ENCODE results near the gene CWF19L2. TPM values are rescaled to one million over a fixed set of nuclear protein-coding genes. Genes with fewer than 3 reads are reported as not detected.
"Not testable (repeated sequence)": the region's sequence is repeated elsewhere in the genome, so short reads cannot be mapped to it uniquely, and the experiment has no call there.

The CWF19L2 gene
- polyA plus RNA-seq, 1 donor, result 9.4 TPM

DNA sequence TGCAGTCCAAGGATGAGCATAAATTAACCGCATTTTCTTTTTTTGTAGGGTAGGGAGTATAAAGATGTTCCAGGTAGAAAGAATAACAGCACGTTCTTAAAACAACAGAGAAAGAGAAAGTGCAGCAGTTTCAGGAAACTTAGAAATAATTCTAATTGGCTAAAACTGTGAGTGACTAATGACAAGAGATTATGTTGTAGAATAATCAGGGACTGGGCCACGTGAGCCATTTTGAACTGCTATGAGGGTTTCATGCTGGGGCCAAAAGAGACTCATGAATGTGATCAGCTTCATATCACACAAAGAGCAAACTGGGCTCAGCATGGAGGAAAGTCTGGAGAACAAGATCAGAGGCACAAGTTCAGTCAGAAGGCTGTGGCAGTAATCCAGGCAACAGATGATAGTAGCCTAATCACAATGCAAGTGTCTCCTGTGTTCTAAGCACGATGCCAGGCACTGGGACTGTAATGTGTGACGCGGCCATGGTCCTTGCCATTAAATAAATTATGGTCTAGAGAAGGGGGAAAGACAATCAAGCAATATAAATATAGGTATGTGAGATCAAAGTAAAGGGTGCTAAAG is 17.9 kb downstream of the CWF19L2 start:
- DNase-seq (ENCODE audit: low read depth), result no peak

DNA sequence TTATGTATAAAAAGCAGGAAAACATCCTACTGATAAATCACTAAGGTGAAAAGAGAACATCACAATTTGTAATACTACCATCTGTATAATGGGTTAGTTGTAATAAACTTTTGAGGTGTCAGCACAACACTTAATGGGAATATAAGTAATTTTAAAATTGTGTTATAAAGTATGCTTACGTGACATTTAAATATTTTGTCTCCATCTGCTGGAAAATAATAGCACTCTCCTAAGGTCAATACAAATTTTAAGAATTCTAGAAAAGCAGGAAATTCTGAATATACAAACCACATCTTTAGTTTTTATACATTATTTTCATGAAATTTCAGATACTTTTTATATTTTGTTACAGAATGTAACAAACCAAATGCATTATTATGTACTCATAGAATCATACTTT is 19.5 kb downstream of the CWF19L2 start:
- DNase-seq (ENCODE audit: low read depth), result no peak

DNA sequence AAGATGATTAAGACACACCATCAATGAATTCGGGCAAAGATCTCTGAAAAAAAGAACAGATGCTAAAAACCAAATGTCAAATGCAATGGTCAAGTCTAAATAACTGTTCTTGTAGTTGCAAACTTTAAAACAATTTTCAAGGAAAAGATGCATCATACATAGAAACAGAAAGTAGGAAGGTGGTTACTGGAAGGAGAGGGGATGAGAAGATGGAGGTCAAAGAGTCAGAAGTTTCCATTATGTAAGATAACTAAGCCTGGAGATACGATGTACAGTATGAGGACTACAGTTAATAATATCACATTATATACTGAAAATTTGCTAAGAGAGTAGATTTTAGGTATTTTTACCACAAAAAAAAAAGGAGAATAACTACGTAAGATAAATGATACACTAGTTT is 27.1 kb downstream of the CWF19L2 start:
- no peak for DNase-seq (ENCODE audit: low read depth)

DNA sequence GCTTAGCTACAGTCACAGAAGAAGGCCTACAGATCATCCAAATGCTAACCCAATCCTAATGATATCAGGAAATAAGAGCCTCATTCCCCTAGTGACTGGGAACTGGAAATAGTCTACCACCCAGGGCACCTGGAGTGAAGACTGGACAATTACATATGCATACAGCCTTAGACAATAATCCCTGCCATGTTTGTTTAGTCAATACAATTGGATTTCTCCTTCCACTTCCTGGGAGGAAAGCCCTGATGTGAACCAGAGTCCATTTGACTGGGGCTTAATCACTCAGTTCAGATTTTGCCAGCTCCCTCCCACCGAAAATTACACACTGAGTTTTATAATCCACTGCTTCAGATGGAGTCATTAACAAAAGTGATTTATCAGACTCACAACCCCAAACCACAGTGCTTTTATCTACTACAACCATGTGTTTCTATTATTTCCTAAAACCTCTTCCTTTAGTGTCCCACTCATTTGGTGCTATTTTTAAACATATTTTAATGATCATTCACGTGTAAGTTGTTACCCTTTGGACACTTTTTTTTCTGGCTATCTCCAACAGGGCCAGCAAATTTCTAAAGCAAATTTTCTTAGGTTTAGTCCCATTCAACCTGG is 29.9 kb downstream of the CWF19L2 start:
- DNase-seq (ENCODE audit: low read depth), result no peak

DNA sequence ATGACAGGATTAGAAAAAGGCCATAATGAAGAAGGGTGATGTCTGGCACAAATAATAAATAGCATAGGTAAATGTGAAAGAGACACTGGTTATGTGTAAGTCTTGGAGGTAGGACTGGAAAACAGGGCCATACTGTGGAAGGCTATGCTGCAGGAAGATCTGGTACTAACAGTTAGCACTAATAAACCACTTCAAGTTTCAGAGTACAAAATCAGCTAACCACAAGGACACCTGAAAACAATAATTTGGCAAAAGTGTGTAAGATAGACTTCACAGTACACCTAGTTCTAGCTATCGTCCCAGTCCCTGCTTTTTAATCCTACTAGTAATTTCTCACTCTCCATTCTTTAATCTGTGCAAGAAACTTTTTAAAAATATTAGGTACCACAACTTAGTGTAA is 44.3 kb downstream of the CWF19L2 start:
- DNase-seq (ENCODE audit: low read depth), result no peak

DNA sequence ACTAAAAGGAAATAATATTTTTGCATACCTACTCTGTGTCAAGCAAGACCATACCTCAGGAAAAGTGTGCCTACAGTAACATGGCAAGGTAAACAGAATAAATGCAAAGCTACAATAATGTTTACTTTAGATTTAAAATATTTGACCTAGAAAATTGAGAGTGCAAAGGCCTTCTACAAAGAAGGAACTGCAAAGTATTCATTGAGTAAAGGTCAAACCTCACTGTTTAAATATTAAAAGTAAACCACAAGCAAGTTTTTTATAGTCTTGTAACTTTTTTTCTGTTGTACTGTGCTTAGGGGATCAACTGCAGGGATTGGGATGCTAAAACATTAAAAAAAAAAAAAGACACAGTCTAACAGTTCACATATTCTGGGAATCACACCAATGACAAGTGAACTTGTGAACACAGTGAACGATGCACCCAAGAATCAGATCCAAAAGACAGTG is 48.8 kb downstream of the CWF19L2 start:
- DNase-seq (ENCODE audit: low read depth), result no peak

DNA sequence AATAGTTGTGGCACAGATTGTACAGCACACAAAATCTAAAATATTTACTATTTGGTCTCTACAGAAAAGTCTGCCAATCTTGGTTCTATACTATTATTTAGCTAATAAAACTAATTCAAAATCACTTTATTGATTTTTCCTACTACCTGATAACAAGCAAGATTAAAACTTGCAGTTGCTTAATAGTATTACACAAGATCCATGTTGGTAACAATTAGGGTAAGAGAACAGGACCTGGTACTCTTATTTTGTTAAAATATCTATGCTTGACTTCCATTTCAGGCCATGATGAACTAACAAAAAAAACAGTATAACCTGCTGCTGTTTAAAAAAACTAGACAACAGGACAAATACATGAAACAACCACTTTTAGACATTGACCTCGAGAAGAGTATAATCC is 52.4 kb downstream of the CWF19L2 start:
- no peak for DNase-seq (ENCODE audit: low read depth)

DNA sequence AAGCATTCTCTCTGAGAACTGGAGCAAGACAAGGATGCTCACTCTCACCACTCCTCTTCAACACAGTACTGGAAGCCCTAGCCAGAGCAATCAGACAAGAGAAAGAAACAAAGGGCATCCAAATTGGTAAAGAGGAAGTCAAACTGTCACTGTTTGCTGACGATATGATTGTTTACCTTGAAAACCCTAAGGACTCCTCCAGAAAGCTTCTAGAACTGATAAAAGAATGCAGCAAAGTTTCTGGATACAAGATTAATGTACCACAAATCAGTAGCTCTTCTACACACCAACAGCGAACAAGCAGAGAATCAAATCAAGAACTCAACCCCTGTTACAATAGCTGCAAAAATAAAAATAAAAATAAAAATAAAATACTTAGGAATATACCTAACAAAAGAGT is 56.5 kb downstream of the CWF19L2 start:
- DNase-seq (ENCODE audit: low read depth), result not testable (repeated sequence)

DNA sequence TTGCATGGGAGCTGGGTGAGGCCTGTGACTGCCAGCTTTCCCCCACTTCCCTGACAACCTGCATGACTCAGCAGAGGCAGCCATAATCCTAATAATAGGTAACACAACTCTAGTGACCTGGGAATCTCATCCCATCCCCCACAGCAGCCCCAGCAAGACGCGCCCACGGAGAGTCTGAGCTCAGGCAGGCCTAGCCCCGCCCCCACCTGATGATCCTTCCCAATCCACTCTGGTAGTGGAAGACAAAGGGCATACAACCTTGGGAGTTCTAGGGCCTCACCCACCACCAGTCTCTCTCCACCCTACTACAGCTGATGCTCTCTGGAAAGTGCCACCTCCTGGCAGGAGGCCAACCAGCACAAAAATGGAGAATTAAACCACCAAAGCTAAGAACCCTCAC is 60.3 kb downstream of the CWF19L2 start:
- DNase-seq (ENCODE audit: low read depth), result no peak

DNA sequence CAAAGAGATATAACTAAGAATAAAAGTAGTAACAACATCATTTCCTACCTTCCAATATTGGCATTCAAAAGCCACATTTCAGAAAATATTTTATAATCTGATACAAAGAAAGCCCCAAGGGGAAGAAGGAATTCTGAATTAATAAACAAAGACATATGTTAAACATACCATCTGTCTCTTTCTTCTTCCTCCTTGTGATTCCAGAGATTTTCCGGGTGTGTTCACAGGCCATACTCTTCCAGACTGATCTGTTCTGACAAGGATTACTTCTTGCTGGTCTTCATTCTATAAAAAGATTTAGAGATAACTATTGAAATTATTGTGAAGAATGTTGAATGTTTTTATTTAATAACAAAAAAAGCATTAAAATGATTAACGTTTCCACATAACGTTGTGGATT is 65.0 kb downstream of the CWF19L2 start:
- no peak for DNase-seq (ENCODE audit: low read depth)

DNA sequence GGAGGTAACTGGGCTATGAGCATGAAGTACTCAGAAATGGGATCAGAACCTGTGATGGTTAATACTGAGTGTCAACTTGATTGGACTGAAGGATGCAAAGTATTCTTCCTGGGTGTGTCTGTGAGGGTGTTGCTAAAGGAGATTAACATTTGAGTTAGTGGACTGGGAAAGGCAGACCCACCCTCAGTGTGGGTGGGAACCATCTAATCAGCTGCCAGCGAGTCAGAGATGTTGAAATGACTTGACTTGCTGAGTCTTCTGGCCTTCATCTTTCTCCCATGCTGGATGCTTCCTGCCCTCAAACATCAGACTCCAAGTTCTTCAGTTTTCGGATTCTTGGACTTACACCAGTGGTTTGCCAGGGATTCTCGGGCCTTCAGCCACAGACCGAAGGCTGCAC is 66.9 kb downstream of the CWF19L2 start:
- DNase-seq (ENCODE audit: low read depth), result not testable (repeated sequence)

DNA sequence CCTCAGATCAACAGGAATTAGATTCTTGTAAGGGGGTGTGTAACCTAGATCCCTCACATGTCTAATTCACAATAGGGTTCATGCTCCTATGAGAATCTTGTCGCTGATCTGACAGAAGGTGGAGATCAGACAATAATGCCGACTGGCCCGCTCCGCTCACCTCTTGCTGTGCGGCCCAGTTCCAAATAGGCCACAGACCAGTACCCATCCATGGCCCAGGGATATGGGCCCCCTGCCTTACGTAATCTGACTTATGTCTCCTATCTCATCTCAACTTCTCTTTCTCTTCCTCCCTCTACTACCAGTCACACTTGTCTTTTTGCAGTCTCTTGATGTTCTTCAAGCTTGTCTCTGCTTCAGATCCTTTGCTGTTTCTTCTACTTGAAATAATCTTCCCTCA is 70.0 kb downstream of the CWF19L2 start:
- no peak for DNase-seq (ENCODE audit: low read depth)

DNA sequence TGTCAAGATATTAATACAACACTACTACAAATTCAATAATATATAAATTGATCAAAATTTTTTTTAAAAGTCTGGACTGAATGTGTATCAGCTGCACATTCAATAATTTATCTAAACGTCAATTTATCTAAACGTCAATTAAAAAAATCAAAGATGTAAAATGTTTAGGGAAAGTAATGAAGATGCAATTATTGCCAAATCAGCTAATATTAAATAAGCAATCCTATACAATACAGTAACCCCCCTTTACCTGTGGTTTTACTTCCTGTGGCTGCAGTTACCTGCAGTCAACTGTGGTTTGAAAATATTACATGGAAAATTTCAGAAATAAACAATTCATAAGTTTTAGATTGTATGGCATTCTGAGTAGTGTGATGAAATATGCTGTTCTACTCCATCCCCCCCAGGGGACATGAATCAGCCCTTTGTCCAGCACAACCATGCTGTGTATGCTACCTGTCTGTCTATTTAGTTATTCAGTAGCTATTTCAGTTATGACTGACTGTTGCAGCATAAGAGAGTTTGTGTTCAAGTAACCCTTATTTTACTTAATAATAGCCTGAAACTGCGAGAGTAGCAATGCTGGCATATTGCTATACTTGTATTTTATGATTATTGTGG is 72.2 kb downstream of the CWF19L2 start:
- DNase-seq (ENCODE audit: low read depth), result no peak

DNA sequence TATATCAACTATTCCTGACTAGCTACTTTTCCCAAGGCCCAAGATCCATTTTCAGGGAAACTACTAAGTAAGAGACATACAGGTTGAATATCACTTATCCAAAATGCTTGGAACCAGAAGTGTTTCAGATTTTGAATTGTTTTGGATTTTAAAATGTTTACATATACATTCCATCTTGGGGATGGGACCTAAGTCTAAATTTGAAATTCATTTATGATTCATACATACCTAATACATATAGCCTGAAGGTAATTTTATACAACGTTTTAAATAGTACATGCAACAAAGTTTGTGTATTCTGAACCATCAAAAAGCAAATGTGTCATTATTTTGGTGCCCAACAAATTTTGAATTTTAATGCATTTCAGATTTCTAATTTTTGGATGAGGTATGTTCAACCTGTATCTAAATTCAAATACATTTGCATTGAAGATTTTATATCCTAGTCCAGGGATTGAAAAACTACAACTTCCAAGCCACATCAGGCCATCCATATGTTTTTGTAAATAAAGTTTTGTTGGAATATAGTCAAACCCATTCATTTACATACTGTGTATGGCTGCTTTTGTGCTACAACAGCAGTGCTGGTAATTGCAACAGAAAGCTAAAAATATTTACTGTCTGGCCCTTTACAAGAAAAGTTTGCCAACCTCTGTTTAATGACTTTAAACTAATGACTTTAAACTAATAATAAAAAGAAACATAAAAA is 73.3 kb downstream of the CWF19L2 start:
- DNase-seq (ENCODE audit: low read depth), result no peak

DNA sequence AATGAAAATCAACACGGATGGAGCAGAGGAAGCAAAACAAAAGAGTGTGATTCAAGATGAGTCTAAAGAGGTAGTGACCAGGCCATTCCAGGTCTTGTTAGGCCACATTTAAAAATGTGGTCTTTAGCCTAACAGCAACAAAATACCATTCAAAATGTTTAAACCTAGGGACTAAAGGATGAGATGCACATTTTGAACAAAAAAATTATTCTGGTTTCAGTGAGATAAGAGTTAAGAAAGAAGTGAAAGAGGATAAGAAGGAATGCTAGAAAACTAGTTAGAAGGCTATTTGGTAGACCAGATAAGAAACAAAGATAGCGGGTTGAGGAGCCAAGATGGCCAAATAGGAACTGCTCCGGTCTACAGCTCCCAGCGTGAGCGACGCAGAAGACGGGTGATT is 85.2 kb downstream of the CWF19L2 start:
- DNase-seq (ENCODE audit: low read depth), result no peak

DNA sequence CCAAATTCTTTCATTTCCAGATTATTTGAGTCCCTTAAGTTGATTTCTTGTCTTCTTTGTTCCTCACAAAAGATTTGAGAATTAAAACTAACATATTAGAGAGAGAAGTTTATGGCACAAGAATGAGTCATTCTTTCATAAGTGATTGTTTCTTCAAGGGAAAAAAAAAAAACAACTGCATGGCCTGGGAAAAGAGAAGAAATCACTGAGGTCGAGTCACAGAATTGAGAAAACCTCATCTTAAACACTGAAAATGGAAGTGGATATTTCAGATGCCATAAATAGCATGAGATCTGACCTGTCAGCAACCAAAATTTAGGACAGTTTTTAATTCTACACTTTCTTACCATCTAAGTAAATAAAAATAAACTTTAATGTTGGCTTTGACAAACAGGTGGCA is 87.2 kb downstream of the CWF19L2 start:
- DNase-seq (ENCODE audit: low read depth), result no peak

DNA sequence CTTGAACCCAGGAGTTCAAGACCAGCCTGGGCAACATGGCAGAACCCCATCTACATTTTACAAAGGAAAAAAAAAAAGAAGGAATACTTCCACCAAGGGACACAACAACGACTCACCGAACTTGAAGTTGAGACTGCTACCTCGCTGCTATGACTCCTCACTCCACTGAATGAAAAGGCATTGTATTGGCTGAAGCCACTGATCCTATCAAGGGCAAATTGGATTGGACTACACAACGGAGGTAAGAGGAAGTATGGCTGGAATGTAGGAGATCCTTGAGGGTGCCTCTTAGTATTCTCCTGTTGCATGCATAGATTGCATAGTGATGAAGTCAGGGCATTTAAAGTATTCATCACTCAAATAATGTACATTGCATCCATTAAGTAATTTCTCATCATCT is 97.9 kb downstream of the CWF19L2 start:
- no peak for DNase-seq (ENCODE audit: low read depth)

DNA sequence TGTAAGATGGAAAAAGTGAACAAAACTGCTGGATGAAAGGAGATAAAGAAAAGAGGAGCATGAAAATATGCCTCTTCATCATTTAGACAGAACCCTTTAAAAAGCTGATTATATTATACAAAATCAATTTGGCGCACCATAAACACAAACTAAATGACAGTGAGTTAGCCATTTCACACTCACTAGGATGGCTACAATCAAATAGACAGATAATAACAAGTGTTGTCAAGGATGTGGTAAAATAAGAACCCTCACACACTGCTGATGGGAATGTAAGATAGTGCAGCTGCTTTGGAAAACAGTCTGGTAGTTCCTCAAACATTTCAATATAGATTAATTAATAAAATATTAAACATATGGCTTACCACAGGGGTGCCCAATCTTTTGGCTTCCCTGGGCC is 99.7 kb downstream of the CWF19L2 start:
- DNase-seq (ENCODE audit: low read depth), result no peak

DNA sequence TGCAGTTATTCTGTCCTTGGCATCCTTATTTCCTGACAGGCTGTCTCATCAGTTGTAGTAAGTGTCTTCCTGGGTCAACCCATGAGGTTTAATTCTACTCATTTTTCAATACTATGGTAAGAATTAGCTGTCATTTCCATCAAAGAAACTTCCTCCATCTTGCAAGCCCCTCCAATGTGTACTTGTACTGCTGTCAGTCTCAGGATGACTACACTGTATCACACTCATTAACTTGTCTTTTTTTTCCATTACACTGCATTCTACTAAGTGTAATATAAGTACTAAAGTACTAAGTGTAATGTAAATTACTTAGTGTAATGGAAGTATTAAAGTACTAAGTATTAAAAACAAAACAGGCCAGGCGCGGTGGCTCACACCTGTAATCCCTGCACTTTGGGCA is 102.8 kb downstream of the CWF19L2 start:
- DNase-seq (ENCODE audit: low read depth), result no peak

DNA sequence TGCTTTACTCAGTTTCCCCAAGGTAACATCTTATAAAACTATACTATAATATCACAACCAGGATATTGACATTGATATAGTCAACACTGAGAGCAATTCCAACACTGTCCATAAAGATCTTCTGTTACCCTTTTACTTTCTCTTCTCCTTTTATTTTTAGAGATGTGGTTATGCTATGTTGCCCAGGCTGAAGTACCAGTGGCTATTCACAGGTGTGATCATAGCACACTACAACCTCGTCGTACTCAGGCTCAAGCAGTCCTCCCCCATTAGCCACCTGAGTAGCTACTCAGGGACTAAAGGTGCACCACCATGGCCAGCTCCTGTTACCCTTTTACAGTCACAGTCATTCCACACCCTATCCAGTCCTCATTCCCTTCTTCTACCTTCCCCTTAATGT is 119.7 kb downstream of the CWF19L2 start:
- no peak for DNase-seq (ENCODE audit: low read depth)

DNA sequence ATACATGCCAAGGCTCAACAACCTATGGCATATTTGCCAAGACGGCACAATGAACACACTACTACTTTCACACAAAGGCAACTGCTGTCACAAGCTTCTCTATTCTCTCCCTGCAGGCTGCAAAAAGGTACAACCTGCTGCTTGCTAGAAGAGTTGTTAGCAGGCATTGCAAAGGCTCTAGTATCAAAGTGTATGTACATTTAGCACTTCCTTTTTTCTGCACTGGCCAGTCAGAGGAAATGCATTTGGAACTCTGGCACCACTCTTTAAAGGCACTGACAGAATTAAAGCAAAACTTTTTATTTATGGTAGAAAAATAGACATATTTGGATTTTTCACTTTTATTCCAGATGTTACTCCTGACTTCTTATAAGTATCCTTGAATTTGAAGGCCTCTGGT is 125.9 kb downstream of the CWF19L2 start:
- no peak for DNase-seq (ENCODE audit: low read depth)

DNA sequence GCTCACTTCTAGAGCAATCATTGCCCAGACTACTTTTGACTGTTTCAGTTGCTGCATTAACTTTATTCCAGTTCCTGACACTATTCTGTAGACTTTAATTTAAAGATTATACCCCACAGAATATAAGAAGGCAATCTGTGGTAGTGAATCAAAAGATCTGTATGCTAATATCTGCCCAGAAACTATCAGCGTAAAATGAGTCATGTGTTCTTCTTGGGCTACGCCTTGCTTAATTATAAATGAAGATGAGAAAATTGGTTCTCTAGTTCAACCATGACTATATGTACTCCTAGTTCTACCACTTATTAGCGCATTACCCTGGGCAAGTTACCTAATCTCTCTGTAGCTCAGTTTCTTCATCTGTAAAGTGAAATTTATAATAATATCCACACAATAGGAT is 128.5 kb downstream of the CWF19L2 start:
- DNase-seq (ENCODE audit: low read depth), result no peak

DNA sequence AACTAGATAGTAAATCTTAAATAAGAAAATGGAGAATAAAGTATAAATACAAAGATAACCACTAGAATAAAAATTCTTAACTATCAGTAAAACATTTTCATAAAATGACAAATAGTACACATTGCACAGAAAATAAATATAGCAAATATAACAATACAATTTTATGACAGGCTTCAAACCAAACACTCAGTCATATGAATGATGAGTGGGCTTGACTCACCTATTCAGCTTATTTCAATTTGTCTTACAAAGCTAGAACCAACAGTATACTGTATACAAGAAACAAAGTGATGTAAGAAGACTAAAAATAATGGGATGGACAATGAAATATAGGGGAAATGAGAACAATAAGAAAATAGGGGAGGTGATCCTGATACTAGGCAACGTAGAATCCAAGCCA is 141.2 kb downstream of the CWF19L2 start:
- no peak for DNase-seq (ENCODE audit: low read depth)

Measured in forelimb muscle (tissue), 1 donor.